ENCODE data around the gene CPNE7.

The CPNE7 gene

DNA sequence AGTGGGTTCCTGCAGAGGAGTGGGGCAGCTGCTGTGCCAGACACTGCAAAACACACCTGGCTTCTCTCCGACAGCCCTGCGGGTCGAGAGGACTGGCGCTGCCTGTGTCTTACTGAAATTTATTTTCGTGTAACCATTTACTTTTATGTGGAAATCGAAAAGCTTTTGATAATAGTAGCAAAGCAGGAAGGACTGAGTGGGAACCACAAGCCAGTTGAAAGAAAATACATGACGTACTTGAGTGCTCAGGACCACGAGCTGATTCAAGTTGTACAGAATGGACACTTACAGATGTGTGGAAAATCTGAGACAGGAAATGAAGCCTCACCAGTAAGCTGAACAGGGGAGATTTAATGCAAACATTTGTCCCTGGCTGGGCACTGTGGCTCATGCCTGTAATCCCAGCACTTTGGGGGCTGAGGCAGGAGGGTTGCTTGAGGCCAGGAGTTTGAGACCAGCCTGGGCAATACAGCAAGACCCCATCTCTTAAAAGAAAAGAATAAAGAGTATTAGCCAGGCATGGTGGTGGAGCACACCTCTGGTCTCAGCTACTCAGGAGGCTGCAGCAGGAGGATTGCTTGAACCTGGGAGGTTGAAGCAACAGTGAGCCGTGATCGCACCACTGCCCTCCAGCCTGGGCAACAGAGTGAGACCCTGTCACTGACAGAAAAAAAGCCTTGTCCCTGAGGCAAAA is 26.4 kb upstream of the CPNE7 start:
- no peak for DNase-seq (ENCODE audit: low read depth in 1 of 2, low spot score in 1 of 2)

DNA sequence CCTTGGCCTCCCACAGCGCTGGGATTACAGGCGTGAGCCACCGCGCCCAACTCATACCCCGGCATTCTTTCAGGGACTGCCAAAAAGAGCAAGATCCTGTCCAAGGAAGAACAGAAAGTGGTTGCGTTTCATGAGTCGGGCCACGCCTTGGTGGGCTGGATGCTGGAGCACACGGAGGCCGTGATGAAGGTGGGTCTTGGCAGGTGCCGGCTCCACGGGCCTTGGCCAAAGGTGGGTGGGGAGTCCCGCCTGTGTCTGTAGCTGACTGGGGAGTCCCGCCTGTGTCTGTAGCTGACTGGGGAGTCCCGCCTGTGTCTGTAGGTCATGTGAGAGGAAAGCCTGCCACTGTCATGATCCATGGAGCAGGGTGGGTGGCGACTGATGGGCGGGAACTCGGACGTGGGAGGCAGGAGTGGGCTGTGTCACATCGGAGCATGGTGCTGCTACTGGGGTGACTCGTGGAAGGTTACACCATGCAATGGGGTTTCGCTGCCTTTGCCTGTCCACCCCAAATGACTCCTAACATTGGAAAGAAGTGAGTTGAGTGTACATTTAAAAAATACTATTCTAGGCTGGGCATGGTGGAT is 25.0 kb upstream of the CPNE7 start:
- no peak for DNase-seq (ENCODE audit: low read depth in 1 of 2, low spot score in 1 of 2)

DNA sequence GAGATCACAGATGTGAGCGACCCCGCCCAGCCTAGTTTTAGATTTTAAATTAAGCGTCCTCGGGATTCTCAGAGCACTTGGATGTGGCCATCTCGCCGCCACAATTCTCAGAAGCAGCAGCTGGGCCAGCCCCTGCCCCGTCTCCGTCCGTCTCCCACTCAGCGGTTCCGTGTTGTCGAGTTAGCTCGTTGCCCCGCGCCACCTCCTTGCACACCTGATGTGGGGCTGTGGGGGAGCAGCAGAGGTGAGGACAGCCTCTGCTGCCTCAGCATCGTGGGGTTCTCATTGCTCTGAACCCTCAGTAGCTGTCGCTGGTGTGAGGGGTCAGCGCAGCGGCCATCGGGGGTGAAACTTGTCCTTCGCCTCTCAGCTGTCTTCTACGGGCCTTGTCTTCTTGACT is 23.2 kb upstream of the CPNE7 start:
- DNase-seq (ENCODE audit: low read depth in 1 of 2, low spot score in 1 of 2), result no peak

DNA sequence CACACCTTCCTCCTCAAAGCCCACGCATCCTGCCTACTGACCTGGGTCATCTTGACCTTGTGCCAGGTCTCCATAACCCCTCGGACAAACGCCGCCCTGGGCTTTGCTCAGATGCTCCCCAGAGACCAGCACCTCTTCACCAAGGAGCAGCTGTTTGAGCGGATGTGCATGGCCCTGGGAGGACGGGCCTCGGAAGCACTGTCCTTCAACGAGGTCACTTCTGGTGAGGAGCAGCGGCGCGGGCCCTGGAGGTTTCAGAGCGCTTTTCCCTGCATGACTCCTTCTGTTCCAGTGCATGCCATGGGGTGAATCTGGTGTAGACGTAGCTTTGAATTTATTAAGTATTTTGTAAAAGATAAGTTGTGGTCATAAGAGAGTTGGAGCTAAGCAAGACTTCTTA is 22.6 kb upstream of the CPNE7 start:
- DNase-seq (ENCODE audit: low read depth in 1 of 2, low spot score in 1 of 2), result no peak

DNA sequence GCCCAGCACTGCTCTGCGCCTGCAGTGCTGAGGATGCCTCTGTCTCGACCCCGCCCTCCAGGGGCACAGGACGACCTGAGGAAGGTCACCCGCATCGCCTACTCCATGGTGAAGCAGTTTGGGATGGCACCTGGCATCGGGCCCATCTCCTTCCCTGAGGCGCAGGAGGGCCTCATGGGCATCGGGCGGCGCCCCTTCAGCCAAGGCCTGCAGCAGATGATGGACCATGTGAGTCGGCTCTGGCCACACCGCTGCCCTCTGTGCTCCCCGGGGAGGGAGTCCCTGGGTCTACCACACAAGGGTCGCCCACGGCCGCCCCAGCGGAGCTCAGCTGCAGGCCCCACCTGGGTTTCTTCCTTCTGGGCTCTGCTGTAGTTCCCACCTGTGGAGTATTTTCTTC is 21.8 kb upstream of the CPNE7 start:
- DNase-seq (ENCODE audit: low read depth in 1 of 2, low spot score in 1 of 2), result no peak

DNA sequence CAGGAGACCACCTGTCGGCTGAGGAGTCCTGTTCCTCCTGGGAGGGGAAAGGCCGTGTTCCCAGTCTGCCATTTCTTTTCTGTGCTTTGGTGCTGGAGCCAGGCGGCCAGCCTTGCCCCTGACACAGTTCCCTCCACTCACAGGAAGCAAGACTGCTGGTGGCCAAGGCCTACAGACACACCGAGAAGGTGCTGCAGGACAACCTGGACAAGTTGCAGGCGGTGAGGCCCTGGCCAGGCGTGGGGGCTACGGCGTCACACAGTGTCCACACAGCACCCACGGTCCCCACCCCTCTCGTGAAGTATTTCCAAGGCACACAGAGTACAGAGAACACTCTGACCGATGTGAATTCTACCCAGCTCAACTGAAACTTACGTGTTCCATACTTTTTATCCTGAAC is 21.2 kb upstream of the CPNE7 start:
- DNase-seq (ENCODE audit: low read depth in 1 of 2, low spot score in 1 of 2), result no peak

DNA sequence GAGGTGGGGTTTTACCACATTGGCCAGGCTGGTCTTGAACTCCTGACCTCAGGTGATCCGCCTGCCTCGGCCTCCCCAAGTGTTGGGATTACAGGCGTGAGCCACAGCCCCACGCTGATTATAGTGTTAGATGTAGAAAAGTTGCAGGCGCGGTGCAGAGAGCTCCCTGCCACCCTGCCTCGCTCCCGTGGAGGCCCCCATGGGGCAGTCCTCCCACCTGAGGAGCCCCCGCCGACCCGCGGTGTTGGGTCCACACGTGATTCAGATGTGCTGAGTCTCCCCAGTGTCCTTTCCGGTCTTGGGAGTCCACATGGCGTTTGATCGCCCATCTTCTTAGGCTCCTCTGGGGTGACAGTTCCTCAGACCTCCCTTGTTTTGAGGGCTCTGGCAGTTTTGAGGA is 20.3 kb upstream of the CPNE7 start:
- no peak for DNase-seq (ENCODE audit: low read depth in 1 of 2, low spot score in 1 of 2)

DNA sequence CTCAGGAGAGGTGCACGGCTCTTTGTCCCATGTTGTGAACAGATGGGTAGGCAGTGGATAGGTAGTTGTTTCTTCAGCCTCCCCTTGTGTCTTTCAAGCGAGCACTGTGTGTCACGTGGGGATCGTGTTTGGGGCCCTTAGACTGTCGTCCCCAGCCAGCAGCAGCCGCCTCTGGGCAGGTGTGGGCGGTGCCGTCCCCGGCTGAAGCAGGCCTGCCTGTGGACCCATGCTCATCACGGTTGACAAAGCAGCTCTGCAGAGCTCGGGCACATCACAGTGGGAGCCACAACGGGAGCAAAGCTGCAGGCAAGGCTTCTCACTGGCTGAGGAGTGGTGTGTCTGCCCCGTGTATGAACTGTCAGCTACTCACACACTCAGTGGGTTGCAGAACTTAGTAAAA is 19.8 kb upstream of the CPNE7 start:
- no peak for DNase-seq (ENCODE audit: low read depth in 1 of 2, low spot score in 1 of 2)

DNA sequence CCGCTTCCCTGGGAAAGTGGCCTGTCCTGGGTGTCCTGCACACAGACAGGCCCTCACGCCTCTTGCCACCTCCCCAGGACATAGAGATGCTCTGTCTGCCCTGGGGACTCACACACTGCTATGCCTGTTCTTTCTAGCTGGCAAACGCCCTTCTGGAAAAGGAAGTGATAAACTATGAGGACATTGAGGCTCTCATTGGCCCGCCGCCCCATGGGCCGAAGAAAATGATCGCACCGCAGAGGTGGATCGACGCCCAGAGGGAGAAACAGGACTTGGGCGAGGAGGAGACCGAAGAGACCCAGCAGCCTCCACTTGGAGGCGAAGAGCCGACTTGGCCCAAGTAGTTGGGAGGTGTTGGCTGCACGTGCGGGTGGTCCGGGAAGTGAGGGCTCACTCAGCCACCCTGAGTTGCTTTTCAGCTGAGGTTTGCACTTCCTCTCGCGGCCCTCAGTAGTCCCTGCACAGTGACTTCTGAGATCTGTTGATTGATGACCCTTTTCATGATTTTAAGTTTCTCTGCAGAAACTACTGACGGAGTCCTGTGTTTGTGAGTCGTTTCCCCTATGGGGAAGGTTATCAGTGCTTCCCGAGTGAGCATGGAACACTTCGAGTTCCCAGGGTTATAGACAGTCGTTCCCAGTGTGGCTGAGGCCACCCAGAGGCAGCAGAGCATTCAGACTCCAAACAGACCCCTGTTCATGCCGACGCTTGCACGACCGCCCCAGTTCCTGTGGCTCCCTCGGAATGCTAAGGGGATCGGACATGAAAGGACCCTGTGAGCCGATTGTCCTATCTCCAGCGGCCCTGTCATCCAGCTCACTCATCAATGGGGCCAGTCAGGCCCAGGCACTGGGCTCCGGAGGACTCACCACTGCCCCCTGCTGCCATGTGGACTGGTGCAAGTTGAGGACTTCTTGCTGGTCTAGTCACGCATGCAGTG is 18.5 kb upstream of the CPNE7 start:
- DNase-seq (ENCODE audit: low read depth in 1 of 2, low spot score in 1 of 2), result peak; percentile 69 to 77

DNA sequence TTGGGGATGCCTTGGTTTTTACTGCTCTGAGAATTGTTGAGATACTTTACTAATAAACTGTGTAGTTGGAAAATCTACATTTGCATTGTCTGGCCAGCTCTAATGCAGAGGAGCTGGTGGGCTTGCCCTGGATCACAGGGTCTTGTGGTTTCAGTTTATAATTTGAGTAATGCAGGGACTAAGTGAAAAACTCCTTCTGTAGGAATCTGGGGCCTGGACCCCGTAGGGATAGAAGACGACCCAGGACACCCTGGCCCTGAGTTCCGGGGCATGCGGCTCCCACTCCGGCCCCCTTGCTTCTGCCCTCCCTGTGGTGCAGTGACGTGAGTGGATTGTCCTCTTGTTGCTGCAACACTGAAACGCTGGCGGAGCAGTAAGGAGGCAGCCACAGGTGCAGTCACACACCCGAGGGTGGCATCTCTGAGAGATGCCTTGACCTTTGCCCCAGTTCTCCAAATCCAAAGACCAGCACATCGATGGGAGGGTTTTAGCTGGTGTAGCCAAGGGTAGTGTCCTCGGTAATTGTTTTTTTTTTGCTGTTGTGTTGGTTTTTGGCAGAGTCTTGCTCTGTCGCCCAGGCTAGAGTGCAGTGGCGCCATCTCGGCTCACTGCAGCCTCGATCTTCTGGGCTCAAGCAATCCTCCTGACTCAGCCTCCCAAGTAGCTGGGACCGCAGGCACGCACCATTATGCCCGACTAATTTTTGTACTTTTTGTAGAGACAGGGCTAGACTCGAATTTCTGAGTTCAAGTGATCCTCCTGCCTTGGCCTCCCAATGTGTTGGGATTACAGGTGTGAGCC is 17.7 kb upstream of the CPNE7 start:
- no peak for DNase-seq (ENCODE audit: low read depth in 1 of 2, low spot score in 1 of 2)

DNA sequence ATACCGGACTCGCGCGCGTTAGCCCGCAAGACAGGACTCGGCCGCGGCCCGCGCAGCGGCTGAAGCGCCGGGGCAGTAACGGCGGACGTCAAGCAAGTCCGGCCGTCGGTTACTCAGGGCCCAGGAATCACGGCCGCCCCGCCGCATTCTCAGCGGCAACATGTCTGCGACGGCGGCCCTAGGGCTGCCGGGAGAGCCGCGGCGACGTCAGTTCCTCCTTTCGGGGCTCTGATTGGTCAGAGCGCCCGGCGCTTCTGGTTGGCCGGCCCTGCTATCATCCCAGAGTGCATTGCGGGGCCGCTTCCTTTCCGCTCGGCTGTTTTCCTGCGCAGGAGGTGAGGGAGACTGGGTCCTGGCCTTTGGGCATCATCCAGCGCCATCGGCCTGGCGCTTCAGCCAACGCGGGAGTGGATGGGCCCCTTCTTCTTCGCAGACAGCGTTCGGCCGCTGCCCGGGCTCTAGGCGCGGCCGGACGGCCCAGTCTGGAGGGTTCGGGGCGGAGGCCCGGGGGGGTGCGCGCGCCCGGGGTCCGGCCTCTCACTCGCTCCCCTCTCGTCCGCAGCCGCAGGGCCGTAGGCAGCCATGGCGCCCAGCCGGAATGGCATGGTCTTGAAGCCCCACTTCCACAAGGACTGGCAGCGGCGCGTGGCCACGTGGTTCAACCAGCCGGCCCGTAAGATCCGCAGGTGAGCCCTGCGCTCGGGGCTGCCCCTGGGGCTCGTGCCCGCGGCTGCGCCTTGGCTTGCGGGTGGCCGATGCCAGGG is 15.0 kb upstream of the CPNE7 start, which contains the start of gene RPL13:
Gene RPL13 (plus strand): TSS at position 305 of the 764 bp plus-strand sequence. CDS start 278 bp downstream, at position 583.
- peak; percentile 83 to 88 for DNase-seq (ENCODE audit: low read depth in 1 of 2, low spot score in 1 of 2)

DNA sequence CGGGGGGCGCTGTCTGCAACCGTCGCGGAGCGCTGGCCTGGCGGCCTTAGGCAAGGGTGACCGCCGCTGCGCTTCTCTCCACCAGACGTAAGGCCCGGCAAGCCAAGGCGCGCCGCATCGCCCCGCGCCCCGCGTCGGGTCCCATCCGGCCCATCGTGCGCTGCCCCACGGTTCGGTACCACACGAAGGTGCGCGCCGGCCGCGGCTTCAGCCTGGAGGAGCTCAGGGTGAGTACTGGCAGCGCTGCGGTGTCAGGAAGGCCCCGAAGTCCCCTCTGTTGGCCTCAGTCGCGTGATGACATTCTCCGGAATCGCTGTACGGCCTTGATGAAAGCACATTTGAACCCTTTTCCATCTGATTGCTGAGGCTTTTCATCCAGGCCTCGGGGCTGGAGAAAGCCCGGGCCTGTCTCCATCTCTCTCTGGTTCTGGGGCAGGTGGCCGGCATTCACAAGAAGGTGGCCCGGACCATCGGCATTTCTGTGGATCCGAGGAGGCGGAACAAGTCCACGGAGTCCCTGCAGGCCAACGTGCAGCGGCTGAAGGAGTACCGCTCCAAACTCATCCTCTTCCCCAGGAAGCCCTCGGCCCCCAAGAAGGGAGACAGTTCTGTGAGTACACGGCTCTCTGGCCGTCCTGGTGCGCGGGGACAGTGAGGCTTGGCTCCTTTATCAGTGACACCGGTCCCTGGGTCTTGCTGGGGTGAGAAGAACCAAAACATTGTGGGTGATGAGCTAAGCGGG is 14.2 kb upstream of the CPNE7 start:
- DNase-seq (ENCODE audit: low read depth in 1 of 2, low spot score in 1 of 2), result peak in 1 of 2 donors; percentile 15

DNA sequence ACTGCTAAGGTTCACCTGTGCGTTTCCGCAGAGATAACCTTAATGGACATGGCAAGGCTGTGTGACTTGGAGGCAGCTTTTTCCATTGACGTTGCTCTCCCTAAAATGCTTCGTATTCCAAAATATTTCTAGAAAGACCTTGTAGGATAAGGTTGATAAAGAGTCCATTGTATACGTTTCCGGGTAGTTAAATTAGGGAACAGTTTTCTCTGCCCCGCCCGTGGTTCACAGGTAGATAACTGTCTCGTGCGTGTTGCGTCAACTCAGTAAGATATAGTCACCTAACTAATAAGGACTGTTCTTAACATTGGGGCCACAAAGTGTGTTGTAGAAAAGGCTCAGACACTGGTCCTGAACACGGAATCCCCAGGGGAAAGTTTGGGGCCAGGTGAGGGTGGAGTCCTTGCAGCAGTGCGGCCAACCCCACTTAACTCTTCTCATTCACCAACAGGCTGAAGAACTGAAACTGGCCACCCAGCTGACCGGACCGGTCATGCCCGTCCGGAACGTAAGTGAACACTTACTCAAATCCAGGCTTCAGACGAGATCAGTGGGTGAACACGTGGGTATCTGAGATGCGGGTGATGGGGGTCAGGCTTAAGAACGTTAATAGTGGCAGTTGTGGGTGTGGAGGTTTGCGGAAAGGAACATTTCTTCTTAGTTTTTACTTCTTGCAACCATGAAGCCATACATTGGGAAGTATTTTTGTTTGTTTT is 13.5 kb upstream of the CPNE7 start:
- no peak for DNase-seq (ENCODE audit: low read depth in 1 of 2, low spot score in 1 of 2)

DNA sequence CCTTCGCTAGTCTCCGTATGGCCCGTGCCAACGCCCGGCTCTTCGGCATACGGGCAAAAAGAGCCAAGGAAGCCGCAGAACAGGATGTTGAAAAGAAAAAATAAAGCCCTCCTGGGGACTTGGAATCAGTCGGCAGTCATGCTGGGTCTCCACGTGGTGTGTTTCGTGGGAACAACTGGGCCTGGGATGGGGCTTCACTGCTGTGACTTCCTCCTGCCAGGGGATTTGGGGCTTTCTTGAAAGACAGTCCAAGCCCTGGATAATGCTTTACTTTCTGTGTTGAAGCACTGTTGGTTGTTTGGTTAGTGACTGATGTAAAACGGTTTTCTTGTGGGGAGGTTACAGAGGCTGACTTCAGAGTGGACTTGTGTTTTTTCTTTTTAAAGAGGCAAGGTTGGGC is 12.6 kb upstream of the CPNE7 start:
- DNase-seq (ENCODE audit: low read depth in 1 of 2, low spot score in 1 of 2), result no peak

DNA sequence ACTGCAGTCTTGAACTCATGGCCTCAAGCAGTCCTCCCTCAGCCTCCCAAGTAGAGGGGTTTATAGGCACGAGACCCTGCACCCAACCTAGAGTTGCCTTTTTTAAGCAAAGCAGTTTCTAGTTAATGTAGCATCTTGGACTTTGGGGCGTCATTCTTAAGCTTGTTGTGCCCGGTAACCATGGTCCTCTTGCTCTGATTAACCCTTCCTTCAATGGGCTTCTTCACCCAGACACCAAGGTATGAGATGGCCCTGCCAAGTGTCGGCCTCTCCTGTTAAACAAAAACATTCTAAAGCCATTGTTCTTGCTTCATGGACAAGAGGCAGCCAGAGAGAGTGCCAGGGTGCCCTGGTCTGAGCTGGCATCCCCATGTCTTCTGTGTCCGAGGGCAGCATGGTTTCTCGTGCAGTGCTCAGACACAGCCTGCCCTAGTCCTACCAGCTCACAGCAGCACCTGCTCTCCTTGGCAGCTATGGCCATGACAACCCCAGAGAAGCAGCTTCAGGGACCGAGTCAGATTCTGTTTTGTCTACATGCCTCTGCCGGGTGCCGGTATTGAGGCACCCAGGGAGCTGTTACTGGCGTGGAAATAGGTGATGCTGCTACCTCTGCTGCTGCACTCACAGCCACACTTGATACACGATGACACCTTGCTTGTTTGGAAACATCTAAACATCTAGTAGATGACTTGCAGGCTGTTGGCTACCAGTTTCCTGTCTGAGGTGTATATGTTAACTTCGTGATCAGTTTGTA is 11.7 kb upstream of the CPNE7 start:
- peak in 1 of 2 donors; percentile 16 for DNase-seq (ENCODE audit: low read depth in 1 of 2, low spot score in 1 of 2)

DNA sequence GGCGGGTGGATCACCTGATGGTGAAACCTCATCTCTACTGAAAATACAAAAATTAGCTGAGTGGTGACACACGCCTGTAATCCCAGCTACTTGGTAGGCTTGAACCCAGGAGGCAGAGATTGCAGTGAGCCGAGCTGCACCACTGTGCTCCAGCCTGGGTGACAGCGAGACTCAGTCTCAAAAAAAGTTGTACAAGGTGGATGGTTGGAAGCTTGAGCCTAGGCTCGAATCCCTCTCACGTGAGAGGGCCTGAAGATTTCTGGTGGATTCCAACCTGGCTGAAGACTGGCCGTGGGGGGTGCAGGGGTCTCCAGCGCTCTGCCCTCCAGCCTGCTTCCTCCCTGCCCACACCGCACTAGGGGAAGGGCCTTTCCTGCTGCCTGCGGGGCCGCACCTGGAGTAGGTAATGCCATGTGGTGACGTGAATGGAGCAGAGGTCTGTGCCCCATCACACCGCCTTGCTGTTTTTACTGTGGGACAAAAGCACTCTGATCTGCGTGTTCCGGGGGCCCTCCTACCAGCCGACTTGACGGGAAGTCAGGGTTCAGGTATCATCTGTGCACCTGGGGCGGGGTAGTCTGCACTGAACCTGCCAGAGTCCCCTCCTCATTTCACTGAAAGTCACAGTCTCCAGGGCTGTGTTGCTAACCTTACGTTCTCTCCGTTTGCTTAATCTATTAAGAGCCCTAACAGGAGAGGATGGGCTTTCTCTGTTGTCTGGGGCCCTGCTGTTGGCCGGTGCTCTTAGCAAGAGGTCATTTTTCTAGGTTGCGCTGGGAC is 10.9 kb upstream of the CPNE7 start:
- DNase-seq (ENCODE audit: low read depth in 1 of 2, low spot score in 1 of 2), result peak; percentile 21 to 30

DNA sequence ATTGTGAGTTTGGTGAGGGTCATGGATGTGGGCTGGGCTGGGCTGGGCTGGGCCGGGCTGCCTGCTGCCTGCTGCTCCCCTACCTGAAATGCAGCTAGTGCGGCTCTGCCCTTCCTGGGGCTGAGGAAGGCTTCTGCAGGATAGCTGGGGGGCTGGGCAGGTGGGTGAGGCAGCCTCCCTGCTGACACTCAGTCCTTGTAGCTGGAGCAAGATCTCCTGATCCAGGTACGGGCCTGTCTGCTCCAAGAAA is 10.4 kb upstream of the CPNE7 start:
- DNase-seq (ENCODE audit: low read depth in 1 of 2, low spot score in 1 of 2), result no peak
